ENCODE results near the gene C11orf86. TPM values are rescaled to one million over a fixed set of nuclear protein-coding genes. Genes with fewer than 3 reads are reported as not detected.

Gene C11orf86
- total and polyA plus RNA-seq, 2 donors (not counting 3 experiments of a cell fraction or from before 2014, with no cell fraction given): not detected

GRCh38 chr11:66978717-66979116, 3.6 kb downstream of the C11orf86 start:
- H3K27me3 ChIP-seq (ENCODE audit: control insufficient read depth in 2 of 2, insufficient read depth in 2 of 2, low read length in 2 of 2): no peaks in the 10 kb centered on the region
- no peaks in the 10 kb centered on the region for H3K9me3 ChIP-seq (replicated peaks; ENCODE audit: control insufficient read depth, insufficient read depth, low read length)
- no peak for DNase-seq (ENCODE audit: low read depth, low spot score)
- H3K4me3 ChIP-seq (replicated peaks in 1 of 3; ENCODE audit: insufficient read depth in 1 of 3, low read depth in 1 of 3, low read length in 3 of 3): no peak overlapping the region
- H3K4me1 ChIP-seq (ENCODE audit: control insufficient read depth, extremely low read depth, insufficient read depth, low read length): peaks cover 4% of the 10 kb centered on the region
- ChIA-PET POLR2A (no interaction called here), CTCF (interaction anchor here (0.7 kb wide), 1 partner anchor 142 kb away, joined by 3 read pairs; no protein-coding TSS in a partner anchor)
- no peaks in the 10 kb centered on the region for H3K9me1 ChIP-seq (replicated peaks; ENCODE audit: control insufficient read depth, extremely low read depth, insufficient read depth, low read length)
- TF ChIP-seq GATA2 (IDR thresholded peaks at IDR 0.05; ENCODE audit: insufficient read depth, insufficient read length, low read depth, low read length): no peak
- TF ChIP-seq JUN (IDR thresholded peaks at IDR 0.05; ENCODE audit: borderline replicate concordance, insufficient read depth, insufficient read length, low read depth): no peak
- no peak for TF ChIP-seq POLR2AphosphoS5 (IDR thresholded peaks at IDR 0.05; ENCODE audit: insufficient read depth, low read depth, low read length)
- TF ChIP-seq FOS (IDR thresholded peaks at IDR 0.05; ENCODE audit: borderline replicate concordance, insufficient read depth, low read length): no peak
- no peak for TF ChIP-seq POLR2A (IDR thresholded peaks at IDR 0.05; ENCODE audit: low read depth, low read length)
- no peak for TF ChIP-seq MAX (IDR thresholded peaks at IDR 0.05; ENCODE audit: insufficient read depth, insufficient read length)
- TF ChIP-seq CTCF (IDR thresholded peaks at IDR 0.05; ENCODE audit: extremely low read depth in 1 of 2, insufficient read depth in 1 of 2, low read depth in 1 of 2, low read length in 2 of 2): no peak
- TF ChIP-seq EZH2 (IDR thresholded peaks at IDR 0.05; ENCODE audit: borderline replicate concordance, low read depth, low read length, severe bottlenecking): no peak
- no peak for TF ChIP-seq MYC (IDR thresholded peaks at IDR 0.05; ENCODE audit: low read depth, low read length)
- BruUV-seq (replicated peaks): no TSS peak
- no peak overlapping the region for H2AFZ ChIP-seq (ENCODE audit: low read depth, low read length)
- dilution Hi-C loops (cut with MboI; ENCODE audit: extremely low pct_ligation_motif_present, low sequenced_read_pairs): no loop called here
- H3K4me2 ChIP-seq (ENCODE audit: insufficient read depth, low read length): no peak overlapping the region
- H3K27ac ChIP-seq (ENCODE audit: insufficient read depth, low read depth, low read length): no peak overlapping the region
- H3K36me3 ChIP-seq (ENCODE audit: control insufficient read depth in 2 of 2, extremely low read depth in 1 of 2, insufficient read depth in 2 of 2, low read length in 2 of 2): no peaks in the 10 kb centered on the region
- no peak for FAIRE-seq
- H3K79me2 ChIP-seq (ENCODE audit: control insufficient read depth, insufficient read depth, low read length): no peaks in the 10 kb centered on the region
- no peak overlapping the region for H3K9ac ChIP-seq (replicated peaks; ENCODE audit: extremely low read depth, insufficient read depth, low read length)
- no peaks in the 10 kb centered on the region for H4K20me1 ChIP-seq (replicated peaks; ENCODE audit: control insufficient read depth, extremely low read depth, insufficient read depth, low read length)
- intact Hi-C loops (cut with micrococcal nuclease): no loop called here
